Mammary epithelial cell (primary cell): ENCODE results near the gene DNAH17.

Source experiments
- CTCF ChIP-seq, 2 donors: IDR thresholded peaks in 1 of 2; conservative IDR thresholded peaks in 1 of 2; 2 replicates each; pipeline ENCODE4 v1.5.1; 2011 to 2012; ENCODE audit warnings: inconsistent platforms in 2 of 2, low read length in 2 of 2, mild to moderate bottlenecking in 2 of 2, control low read depth in 1 of 2, low read depth in 1 of 2; ENCODE audit not compliant: insufficient read depth in 1 of 2; ENCODE audit errors: extremely low read depth in 1 of 2
- EZH2 ChIP-seq: IDR thresholded peaks from 2 replicates; pipeline ENCODE4 v1.6.1; 2012; ENCODE audit warnings: low read length, inconsistent platforms, borderline replicate concordance

GRCh38 chr17:78488867-78489634 lies 88.1 kb downstream of the DNAH17 start:
- TF ChIP-seq CTCF (conservative IDR thresholded peaks at IDR 0.05 in 1 of 2, IDR thresholded peaks at IDR 0.05 in 1 of 2; ENCODE audit: extremely low read depth in 1 of 2, insufficient read depth in 1 of 2, low read depth in 1 of 2, low read length in 2 of 2) (peak in 1 of 2 donors; percentile 17), EZH2 (no peak)
